ENCODE data around the gene PRKCH.

DNA sequence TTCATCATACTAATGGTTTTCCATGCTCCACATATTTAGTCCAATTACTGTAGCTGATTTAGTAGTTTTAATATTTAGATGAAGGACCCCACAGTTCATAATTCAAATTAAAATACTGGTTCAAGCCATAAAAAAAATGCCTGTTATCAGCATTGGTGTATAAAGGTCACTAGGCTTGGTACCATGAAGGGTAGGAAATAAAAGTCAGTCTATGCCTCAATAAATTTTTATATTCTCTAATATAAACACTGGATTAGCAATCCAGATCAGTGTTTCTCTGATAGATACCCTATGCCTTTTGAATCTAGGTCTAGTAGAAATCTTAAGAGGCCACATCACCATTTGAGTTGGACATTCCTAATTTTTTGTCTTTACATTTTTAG, 210.7 kb downstream of the PRKCH start:
- TF ChIP-seq POLR2A (IDR thresholded peaks at IDR 0.05) (no peak), CTCF (IDR thresholded peaks at IDR 0.05) (no peak)
